Vagina (tissue), 2 donors: ENCODE results near the gene UNC93A.
"Not testable (repeated sequence)": the region's sequence is repeated elsewhere in the genome, so short reads cannot be mapped to it uniquely, and the experiment has no call there.

Experiments
- CTCF ChIP-seq, 3 experiments: fragments of 450-650 bp in 2 of 3; fragments of 200-600 bp in 1 of 3; sonication (generic) in 1 of 3; IDR thresholded peaks; one replicate each; pipeline ENCODE4 v1.5.1; 2017 to 2019; ENCODE audit warnings: antibody characterized with exemption in 3 of 3, mild to moderate bottlenecking in 2 of 3, moderate library complexity in 2 of 3
- POLR2A ChIP-seq, 2 donors: fragments of 450-650 bp; IDR thresholded peaks; one replicate each; pipeline ENCODE4 v1.6.1; 2017; ENCODE audit warnings: antibody characterized with exemption in 2 of 2, mild to moderate bottlenecking in 2 of 2, moderate library complexity in 2 of 2
- POLR2AphosphoS5 ChIP-seq, 2 donors: sonication (generic); formaldehyde crosslinking; IDR thresholded peaks; one replicate each; pipeline ENCODE4 v1.9.0; 2017; ENCODE audit warnings: antibody characterized with exemption in 2 of 2, mild to moderate bottlenecking in 2 of 2, low read depth in 1 of 2; ENCODE audit not compliant: insufficient read depth in 1 of 2

- TF ChIP-seq POLR2A (IDR thresholded peaks at IDR 0.05); CTCF (IDR thresholded peaks at IDR 0.05); POLR2AphosphoS5 (IDR thresholded peaks at IDR 0.05; ENCODE audit: insufficient read depth in 1 of 2, low read depth in 1 of 2): not testable (repeated sequence)
These were observed 42.1 kb upstream of the UNC93A start for GRCh38 chr6:167248878-167249455.
